GM18873 (cell line): ENCODE measurements around the gene TBCB.
"Not testable (repeated sequence)": the region's sequence is repeated elsewhere in the genome, so short reads cannot be mapped to it uniquely, and the experiment has no call there.

Source experiments
- ATAC-seq: cut with Tn5 transposase; IDR thresholded peaks from one replicate; pipeline ENCODE4 v1.9.1; 2021; ENCODE audit warnings: mild to moderate bottlenecking, moderate library complexity, moderate number of reproducible peaks; ENCODE audit not compliant: unreplicated experiment, low FRiP score

The TBCB gene

GRCh38 chr19:36128392-36128736 is 13.1 kb downstream of the TBCB start:
- no peak for ATAC-seq

GRCh38 chr19:36131221-36131620 is 16.0 kb downstream of the TBCB start:
- ATAC-seq = not testable (repeated sequence)

DNA sequence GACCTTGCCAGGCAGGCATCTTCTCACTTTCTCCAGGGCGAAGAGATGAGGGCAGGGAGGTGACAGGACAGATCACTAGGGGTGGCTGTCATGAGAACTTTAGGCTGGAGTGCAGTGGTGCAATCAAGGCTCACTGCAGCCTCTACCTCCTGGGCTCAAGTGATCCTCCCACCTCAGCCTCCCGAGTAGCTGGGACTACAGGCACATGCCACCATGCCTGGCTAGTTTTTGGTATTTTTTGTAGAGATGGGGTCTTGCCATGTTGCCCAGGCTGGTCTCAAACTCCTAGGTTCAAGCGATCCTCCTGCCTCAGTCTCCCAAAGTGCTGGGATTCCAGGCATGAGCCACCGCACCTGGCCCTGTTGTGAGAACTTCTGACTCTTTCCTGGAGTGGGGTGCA is 19.6 kb downstream of the TBCB start:
- not testable (repeated sequence) for ATAC-seq

DNA sequence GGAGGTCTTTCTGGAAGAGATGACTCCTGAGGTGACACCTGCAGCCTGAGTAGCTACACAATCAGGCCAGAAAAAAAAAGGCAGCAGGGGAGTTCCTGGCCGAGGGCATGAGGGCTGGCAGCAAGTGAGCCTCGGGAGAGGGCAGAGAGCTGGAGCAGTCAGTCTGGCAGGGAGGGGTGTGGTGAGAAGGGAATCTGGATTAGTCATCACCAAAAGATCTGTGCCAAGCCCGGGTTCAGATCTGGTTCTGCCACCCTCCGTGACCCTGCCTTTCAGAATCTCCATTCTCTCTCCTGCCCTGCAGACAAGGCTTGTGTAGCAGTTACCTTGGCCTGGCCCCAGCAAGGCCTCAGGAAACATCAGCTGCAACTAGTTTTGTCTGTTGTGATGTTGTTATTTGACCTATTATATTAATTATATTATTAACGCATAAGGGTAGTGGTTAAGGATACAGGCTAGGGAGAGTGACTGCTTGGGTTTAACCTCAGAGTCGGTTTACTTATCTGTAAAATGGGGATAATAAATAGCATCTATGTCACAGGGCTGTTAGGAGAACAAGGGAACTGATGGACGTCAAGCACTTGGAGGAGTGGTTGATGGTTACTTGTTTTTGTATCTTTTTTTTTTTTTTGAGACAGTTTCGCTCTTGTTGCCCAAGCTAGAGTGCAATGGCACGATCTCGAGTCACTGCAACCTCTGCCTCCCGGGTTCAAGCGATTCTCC is 21.9 kb downstream of the TBCB start:
- no peak for ATAC-seq

DNA sequence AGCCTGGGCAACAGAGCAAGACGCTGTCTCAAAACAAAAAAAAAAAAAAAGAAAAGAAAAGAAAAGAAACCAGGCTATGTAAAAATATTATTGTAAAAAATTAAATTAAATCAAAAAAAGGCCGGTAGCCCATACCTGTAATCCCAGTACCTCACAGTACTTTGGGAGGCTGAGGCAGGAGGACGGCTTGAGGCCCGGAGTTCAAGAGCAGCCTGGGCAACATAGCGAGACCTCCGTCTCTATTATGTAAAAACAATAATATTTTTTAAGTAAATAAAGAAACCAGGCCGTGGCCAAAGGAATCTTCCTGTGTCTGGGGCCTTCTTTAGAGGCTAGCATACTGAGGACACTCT is 23.8 kb downstream of the TBCB start:
- ATAC-seq = no peak

DNA sequence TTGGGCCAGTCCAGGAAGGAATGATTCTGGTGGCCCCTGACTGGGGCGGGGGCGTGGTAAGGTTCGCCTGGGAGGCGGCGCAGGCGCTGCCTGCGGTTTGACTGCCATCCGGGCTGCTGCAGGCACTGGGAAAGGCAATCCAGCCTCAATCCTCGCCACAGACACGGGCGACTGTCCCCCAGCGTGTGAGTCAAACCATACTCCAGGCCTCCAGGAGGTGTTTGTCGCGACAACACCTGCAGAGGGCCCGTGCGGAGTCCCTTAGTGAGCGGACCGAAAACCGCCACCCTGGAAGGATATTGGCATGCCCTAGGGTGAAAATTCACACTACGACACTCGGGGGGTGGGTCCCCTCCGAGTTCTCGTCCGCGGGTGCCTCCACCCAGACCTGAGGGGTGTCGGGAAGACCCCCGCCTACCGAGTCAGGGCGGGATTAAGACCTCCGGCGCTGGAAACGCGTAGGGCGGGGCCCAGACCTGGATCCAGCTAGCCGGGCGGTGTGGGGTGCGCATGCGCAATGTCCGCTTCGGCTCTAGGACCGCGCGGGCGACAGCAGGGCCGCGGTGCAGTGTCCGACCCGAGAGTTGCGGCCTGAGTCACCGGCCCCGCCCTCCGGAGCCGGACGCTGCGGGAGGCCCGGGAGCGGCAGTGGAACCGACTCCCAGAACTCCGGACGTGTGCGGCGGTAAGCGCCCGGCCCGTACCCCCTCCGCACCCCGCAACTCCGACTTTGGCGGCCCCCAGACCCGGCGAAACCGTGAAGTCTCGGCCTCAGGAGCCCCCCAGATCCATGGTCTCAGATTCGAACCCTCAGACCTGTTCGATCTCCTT is 24.4 kb downstream of the TBCB start, which contains the start of gene CAPNS1:
Gene CAPNS1 (plus strand): TSS at position 594 of the 831 bp plus-strand sequence. CDS start 946 bp downstream, outside the sequence.
- ATAC-seq = peak; percentile 72

GRCh38 chr19:36140304-36141038 is 25.2 kb downstream of the TBCB start:
- no peak for ATAC-seq

DNA sequence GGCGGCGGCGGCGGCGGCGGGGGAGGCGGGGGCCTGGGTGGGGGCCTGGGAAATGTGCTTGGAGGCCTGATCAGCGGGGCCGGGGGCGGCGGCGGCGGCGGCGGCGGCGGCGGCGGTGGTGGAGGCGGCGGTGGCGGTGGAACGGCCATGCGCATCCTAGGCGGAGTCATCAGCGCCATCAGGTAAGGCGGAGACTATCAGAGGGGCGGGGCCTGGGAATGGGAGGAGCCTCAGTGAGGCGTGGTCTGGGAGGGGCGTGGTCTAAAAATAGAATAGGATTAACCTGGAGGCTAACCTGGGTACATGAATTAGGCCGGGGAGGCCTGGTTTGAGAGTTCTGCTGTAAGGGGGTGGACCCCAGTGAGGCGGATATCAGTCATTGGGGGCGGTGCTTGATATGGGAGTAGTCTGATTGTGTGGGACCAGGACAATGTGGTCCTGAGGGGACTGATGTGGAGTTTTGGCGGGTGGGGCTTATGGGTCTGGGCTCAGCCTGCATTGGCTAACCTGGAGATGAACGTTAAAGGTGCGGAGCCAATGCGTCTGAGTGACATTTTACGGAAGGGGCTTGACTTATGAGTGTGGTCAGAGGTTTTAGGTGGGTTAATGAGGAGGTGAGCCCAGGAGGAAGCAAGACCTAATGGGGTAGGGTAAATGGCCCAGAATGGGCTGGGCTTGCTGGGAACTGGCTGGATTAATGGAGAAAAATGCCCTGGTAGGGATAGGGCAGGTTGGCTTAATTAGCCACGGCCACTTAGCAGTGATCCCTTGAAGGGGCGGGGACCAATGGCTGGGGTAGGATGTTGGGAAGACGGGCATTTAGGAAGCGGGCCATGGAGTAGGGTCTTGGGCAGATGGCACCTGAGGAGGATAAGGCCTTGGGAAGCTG is 26.0 kb downstream of the TBCB start:
- peak; percentile 45 for ATAC-seq

- ATAC-seq = no peak
These were observed 26.8 kb downstream of the TBCB start for GRCh38 chr19:36142046-36142445.

GRCh38 chr19:36142496-36142895 is 27.2 kb downstream of the TBCB start:
- ATAC-seq = no peak

DNA sequence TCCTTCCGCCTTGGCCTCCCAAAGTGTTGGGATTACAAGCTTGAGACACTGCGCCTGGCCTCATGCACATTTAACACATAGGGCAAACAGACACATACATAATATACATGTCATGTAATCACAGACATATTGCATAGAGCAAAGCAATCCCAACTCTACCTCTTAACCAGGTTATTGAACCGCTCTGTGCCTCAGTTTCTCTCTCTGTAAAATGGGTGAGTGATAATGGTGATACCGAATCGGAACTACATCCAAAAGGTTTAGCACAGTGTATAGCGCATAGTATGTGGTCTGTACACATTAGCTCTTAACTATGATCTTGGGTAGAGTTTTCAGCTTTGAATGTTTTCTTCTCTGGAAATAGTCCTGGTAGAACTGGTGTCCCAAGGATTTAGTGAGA is 29.4 kb downstream of the TBCB start:
- no peak for ATAC-seq

- ATAC-seq = no peak
These were observed 34.6 kb downstream of the TBCB start for GRCh38 chr19:36149673-36150406.

GRCh38 chr19:36150586-36150985 is 35.3 kb downstream of the TBCB start:
- ATAC-seq = no peak

DNA sequence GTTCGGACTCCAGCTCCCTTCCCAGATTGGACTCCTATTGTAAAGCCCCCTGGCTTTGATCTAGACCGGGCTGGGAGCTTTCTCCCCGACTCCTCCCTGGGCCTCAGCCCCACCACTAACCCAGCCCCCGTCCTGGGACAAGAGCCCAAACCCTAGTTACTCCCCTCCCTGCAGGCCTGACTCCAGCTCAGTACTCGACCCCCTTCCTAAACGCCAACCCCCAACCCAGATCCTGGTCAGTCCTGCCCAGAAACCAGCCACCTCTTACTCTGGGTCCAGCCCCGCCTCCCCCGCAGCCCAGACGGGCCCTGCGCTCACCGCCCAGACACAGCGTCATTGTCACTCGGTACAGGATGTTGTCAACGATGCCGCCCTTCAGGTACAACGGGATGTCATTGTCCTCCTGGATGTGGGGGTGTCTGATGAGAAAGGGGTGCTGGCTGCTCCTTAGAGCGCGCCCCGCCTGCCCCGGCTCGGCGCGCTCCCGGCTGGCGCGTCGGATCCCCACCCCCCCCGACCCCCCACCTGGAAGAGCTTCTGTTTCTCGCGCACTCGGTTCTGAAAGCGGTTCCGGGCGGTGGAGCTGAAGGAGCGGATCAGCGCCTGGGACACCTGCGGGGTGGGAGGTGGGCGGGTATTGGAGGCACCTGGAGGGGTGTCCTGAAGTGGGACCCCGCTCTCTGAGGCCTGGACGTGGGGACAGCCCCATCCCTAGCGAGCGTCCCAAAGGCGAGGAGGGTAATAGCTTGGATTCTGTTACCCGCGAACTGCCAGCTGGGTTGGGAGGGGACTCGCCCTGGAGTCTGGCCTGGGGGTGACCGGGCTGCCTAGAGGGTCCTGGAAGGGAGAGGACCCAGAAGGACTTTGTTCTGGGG is 36.1 kb downstream of the TBCB start:
- no peak for ATAC-seq

- no peak for ATAC-seq
These were observed 36.7 kb downstream of the TBCB start for GRCh38 chr19:36152019-36152351.

- no peak for ATAC-seq
These were observed 37.3 kb downstream of the TBCB start, which contains the start of gene COX7A1 for GRCh38 chr19:36152352-36153091. Gene COX7A1, minus strand, starts transcription at chr19:36152447. Its CDS starts 40 bp downstream, at chr19:36152407.

GRCh38 chr19:36153126-36153525 is 37.9 kb downstream of the TBCB start:
- no peak for ATAC-seq
